Measurements from ENCODE around the gene MTHFD1.
A peak's percentile ranks its signal among the peaks of the same experiment; 100 is the strongest.

The MTHFD1 gene

DNA sequence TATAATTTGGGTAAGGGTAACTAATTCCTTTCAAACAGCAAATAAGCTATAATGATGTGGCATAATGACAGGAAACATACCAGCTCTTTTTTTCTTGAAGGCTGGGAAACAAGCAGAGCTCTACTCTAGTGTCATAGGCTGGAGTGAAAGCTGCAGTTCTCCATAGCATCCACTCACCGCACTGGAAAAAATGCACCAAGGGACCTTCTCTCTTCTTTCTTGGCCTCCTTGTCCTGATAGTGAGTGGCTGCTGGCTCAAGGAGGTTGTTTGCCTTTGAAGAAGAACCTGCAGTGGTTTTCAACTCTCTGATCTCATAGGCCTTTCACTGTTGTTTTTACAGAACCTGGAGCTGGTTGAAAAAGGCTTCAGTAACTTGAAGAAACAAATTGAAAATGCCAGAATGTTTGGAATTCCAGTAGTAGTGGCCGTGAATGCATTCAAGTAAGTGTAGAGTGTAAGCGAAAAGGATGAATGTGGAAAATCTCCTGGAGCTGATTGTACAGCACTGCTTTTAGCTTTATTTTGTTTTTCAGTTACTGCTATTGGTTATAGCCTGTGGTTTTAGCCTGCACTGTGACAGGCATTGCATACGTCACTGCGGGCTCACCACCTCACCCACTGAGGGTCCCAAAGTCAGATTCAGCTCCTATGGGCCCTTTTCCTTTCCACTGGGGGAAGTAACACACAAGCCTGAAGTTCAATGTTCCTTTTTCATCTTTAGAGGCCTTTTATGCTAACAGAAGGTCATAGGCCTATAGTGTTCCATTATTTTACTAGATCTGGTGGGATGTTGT, 59.9 kb downstream of the MTHFD1 start:
- no peak for DNase-seq (ENCODE audit: low spot score)

GRCh38 chr14:64450255-64450654, 62.1 kb downstream of the MTHFD1 start:
- no peak for DNase-seq (ENCODE audit: low spot score)

- no peak for DNase-seq (ENCODE audit: low spot score)
These were observed 66.5 kb downstream of the MTHFD1 start for GRCh38 chr14:64454671-64455070.

DNA sequence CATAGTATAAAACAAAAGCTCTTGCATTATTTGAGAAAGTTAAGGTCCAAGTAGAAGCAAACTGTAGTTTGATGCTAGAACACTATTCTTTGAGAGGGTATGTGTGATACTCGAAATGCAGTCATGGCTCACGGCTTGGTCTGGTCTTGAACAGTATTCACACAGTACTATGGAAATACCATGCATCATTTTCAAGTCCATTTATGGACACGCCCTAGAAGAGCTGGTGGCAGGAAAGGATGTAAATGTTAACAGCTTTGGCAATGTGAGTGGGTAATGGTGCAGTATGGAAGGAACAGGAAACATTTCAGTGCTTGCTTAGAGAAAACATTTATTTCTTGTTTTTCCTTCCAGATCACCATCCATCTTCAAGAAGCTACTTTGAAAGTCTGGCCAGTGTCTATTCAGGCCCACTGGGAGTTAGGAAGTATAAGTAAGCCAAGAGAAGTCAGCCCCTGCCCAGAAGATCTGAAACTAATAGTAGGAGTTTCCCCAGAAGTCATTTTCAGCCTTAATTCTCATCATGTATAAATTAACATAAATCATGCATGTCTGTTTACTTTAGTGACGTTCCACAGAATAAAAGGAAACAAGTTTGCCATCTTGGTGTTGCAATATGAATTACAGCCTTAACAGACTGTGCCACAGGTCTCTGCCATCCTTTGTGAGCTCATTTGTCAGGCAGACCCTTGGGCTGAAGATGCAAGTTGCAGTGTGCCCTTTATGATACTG, 71.4 kb downstream of the MTHFD1 start:
- no peak for DNase-seq (ENCODE audit: low spot score)

DNA sequence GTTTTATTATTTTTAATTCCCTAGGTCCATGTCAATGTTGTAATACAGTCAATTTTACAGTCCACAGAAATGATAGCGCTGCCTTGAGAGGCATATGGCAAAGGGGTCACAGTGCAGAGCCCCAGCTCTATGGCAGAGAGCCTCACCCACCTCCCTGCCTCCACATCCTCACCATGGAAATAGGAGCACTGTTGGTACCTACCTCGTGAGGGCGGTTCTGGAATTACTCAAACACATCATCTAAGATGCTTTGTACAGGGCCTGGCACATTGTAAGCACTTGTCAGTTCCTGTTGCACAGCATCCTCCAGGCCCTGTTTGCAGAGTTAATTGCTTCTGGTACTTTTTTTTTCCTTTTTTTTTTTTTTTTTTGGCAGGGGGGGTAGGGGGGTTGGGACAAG, 73.1 kb downstream of the MTHFD1 start:
- no peak for DNase-seq (ENCODE audit: low spot score)

DNA sequence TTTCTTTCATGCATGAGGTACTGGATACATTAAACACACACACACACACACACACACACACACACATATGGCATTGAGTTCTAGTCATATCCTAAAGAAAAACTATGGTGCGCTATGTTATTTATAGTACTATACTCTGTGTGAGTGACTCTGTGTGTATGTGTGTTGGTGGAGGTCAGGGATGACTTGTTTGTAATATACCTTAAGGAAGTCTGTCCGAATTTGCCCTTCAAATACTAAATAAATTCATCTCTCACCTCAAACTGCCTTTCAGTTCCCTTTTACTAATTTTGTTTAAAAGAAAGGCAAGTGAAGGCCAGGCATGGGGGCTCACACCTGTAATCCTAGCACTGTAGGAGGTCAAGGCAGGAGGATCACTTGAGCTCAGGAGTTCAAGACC, 75.0 kb downstream of the MTHFD1 start:
- DNase-seq (ENCODE audit: low spot score): no peak

- DNase-seq (ENCODE audit: low spot score): no peak
These were observed 75.7 kb downstream of the MTHFD1 start for GRCh38 chr14:64463873-64464272.

DNA sequence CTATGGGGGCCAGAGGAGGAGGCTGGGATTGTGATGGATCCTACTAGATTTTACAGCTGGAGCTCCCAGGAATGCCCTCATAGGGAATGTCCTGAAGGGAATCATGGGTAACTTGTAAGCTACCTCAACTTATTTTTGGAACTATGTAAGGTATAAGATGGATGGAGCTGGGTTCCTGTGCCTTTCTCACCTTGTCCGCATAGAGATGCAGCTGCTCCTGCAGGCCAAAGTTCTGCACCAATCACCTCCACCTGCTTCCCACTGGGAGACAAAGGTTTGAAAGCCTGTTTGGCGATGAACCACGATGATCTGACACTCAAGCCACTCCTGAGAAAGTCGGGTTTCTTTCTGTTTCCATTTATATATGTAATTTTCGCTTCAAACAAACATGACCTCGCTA, 76.5 kb downstream of the MTHFD1 start:
- no peak for DNase-seq (ENCODE audit: low spot score)

GRCh38 chr14:64465191-64465822, 77.2 kb downstream of the MTHFD1 start, which contains the start of gene AKAP5:
Gene AKAP5, plus strand, starts transcription at chr14:64465499. Its CDS starts 2,896 bp downstream, at chr14:64468395.
- DNase-seq (ENCODE audit: low spot score): peak; percentile 81

- peak; percentile 40 for DNase-seq (ENCODE audit: low spot score)
These were observed 77.8 kb downstream of the MTHFD1 start for GRCh38 chr14:64465831-64466554.

- DNase-seq (ENCODE audit: low spot score): no peak
These were observed 78.9 kb downstream of the MTHFD1 start for GRCh38 chr14:64467101-64467500.

- no peak for DNase-seq (ENCODE audit: low spot score)
These were observed 79.4 kb downstream of the MTHFD1 start for GRCh38 chr14:64467566-64467965.

DNA sequence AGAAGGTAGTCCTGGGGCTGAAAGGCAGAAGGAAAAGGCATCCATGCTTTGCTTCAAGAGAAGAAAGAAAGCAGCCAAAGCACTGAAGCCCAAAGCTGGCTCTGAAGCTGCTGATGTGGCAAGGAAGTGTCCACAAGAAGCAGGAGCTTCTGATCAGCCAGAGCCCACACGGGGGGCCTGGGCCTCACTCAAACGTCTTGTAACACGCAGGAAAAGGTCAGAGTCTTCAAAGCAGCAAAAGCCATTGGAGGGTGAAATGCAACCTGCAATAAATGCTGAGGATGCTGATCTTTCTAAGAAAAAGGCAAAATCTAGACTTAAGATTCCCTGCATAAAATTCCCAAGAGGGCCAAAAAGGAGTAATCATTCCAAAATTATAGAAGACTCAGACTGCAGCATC, 80.3 kb downstream of the MTHFD1 start:
- no peak for DNase-seq (ENCODE audit: low spot score)

- DNase-seq (ENCODE audit: low spot score): no peak
These were observed 85.9 kb downstream of the MTHFD1 start for GRCh38 chr14:64474041-64474440.

DNA sequence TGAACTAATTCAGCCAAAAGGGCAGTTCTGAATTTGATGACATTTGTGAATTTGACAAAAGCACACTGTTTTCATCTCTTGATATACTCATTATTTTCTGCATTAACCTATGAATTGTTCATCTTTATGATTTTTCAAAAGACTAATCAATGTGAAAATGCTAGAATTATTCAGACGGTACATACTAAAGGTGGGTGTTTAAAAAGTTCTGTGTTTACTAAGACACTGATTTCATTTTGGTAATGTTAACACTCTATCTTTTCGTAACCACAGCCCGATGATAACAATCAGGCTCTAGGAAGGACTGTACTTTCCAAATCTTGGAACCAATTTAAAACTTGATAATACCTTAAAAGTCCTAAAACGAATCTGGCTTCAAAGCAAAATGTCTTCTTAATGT, 86.5 kb downstream of the MTHFD1 start:
- no peak for DNase-seq (ENCODE audit: low spot score)

- DNase-seq (ENCODE audit: low spot score): no peak
These were observed 87.6 kb downstream of the MTHFD1 start for GRCh38 chr14:64475585-64476273.

DNA sequence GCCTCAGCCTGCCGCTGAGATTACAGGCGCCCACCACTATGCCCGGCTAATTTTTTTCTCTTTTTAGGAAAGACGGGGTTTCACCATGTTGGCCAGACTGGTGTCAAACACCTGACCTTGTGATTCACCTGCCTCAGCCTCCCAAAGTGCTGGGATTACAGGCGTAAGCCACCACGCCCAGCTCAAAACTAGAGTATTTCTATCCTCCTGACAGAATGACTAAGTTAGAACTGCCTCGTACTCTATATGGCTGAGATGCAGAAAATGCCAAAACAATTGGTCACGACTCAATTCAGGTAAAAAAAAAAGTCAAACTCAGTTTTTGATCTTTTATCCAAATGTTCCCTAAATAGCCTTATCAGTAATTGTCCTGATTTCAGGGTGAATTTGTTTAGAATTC, 88.3 kb downstream of the MTHFD1 start:
- no peak for DNase-seq (ENCODE audit: low spot score)

DNA sequence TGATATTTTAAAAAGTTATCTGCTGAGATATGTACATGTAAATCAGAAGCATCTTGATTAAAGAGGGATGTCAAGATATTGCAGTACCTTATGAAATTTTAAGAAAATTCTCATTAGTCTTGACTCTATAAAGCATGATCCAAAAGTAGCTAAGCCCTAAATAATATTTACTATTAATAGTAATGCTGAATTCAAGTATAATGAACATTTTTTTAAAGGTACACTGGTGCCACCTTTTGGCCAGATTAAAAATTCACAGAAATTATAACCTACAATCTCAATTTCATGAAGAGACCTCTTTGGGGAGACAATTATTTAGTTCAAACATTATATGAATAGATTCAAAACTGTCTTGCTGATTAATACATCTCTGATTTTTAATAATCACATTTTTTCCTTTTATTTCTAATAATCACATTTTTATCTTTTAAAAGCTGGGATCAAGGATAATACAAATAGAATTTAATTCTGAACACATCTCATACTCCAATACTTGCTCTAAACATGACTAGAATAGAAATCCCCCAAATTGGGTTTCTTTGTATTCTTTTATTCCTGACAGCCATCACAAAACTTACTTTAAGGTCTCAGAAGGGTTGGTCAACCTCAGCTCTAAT, 90.6 kb downstream of the MTHFD1 start:
- no peak for DNase-seq (ENCODE audit: low spot score)

- DNase-seq (ENCODE audit: low spot score): no peak
These were observed 100.5 kb downstream of the MTHFD1 start for GRCh38 chr14:64488590-64489099.

DNA sequence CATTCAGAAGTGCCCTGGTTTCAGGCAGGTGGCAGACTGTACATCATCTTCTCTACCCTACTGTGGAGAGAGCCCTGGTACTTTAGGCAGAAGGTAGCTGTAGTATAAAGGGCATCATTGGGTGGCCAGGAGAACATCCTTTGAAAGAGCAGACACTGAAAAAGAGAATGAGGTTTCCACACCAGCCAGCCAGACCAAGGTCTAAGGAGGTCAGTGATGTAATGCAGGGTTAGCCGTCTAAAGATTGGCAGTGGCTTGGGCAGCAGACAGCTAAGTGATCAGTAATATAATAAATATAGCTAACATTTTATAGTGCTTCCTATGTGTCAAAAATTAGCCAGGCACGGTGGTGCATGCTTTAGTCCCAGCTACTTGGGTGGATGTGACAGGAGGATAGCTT, 103.5 kb downstream of the MTHFD1 start:
- no peak for DNase-seq (ENCODE audit: low spot score)

GRCh38 chr14:64493455-64493854, 105.3 kb downstream of the MTHFD1 start:
- no peak for DNase-seq (ENCODE audit: low spot score)

All from Ammon's horn (tissue), 1 donor.